CD14-positive monocyte (primary cell): ENCODE results near the gene RHPN2. TPM values are rescaled to one million over a fixed set of nuclear protein-coding genes. Genes with fewer than 3 reads are reported as not detected.
"Not testable (repeated sequence)": the region's sequence is repeated elsewhere in the genome, so short reads cannot be mapped to it uniquely, and the experiment has no call there.

ENCODE experiments used
- DNase-seq, 3 donors: peaks; one replicate each; pipeline ENCODE4 v3.0.0-alpha.2; 2011 to 2022
- H2AFZ ChIP-seq: 2 replicates; pipeline ENCODE4 v1.6.0; 2012; ENCODE audit warnings: mild to moderate bottlenecking, low read depth, low read length, inconsistent platforms; ENCODE audit not compliant: insufficient read depth, poor library complexity, severe bottlenecking
- H3K27ac ChIP-seq, 2 donors: 1 replicate in 1 of 2; 2 replicates in 1 of 2; pipeline ENCODE4 v1.5.1; 2012 to 2013; ENCODE audit warnings: low read length in 2 of 2, control low read depth in 1 of 2, inconsistent platforms in 1 of 2, low read depth in 1 of 2, mild to moderate bottlenecking in 1 of 2
- H3K27me3 ChIP-seq, 2 donors: one replicate each; pipeline versions ENCODE4 v1.6.0 to v1.6.1; 2011 to 2013; ENCODE audit warnings: low read length in 2 of 2; ENCODE audit not compliant: control insufficient read depth in 2 of 2, insufficient read depth in 2 of 2
- H3K36me3 ChIP-seq, 2 donors: replicated peaks in 1 of 2; 1 replicate in 1 of 2; 2 replicates in 1 of 2; pipeline versions ENCODE4 v1.5.1 to v1.6.1; 2012 to 2013; ENCODE audit warnings: low read length in 2 of 2, control low read depth in 1 of 2, inconsistent platforms in 1 of 2, mild to moderate bottlenecking in 1 of 2; ENCODE audit not compliant: insufficient read depth in 2 of 2, control insufficient read depth in 1 of 2
- H3K4me1 ChIP-seq, 2 donors: 1 replicate in 1 of 2; 2 replicates in 1 of 2; pipeline versions ENCODE4 v1.5.1 to v1.6.1; 2012 to 2013; ENCODE audit warnings: low read length in 2 of 2, control low read depth in 1 of 2, inconsistent platforms in 1 of 2, mild to moderate bottlenecking in 1 of 2, moderate library complexity in 1 of 2; ENCODE audit not compliant: insufficient read depth in 2 of 2, control insufficient read depth in 1 of 2
- H3K4me2 ChIP-seq: replicated peaks from 2 replicates; pipeline ENCODE3; 2012; ENCODE audit warnings: low read length, moderate library complexity, mild to moderate bottlenecking; ENCODE audit not compliant: poor library complexity, severe bottlenecking; ENCODE audit errors: extremely low read depth
- H3K4me3 ChIP-seq, 3 experiments: fragments of 200-600 bp in 1 of 3; sonication (generic) in 1 of 3; replicated peaks in 1 of 3; 1 replicate in 2 of 3; 2 replicates in 1 of 3; pipeline ENCODE4 v1.5.1; 2011 to 2013; ENCODE audit warnings: low read length in 3 of 3, mild to moderate bottlenecking in 3 of 3, control low read depth in 2 of 3, low read depth in 2 of 3, inconsistent platforms in 1 of 3, moderate library complexity in 1 of 3
- H3K79me2 ChIP-seq: 2 replicates; pipeline ENCODE4 v1.6.0; 2012; ENCODE audit warnings: mild to moderate bottlenecking, control low read depth, inconsistent platforms, low read length, moderate library complexity; ENCODE audit not compliant: insufficient read depth
- H3K9ac ChIP-seq: 2 replicates; pipeline ENCODE4 v1.6.0; 2017; ENCODE audit warnings: low read length, mild to moderate bottlenecking; ENCODE audit not compliant: insufficient read depth, poor library complexity, severe bottlenecking
- H3K9me3 ChIP-seq, 2 donors: replicated peaks in 1 of 2; 1 replicate in 1 of 2; 2 replicates in 1 of 2; pipeline versions ENCODE4 v1.5.1 to v1.6.1; 2012 to 2013; ENCODE audit warnings: low read length in 2 of 2, control low read depth in 1 of 2; ENCODE audit not compliant: control insufficient read depth in 1 of 2, insufficient read depth in 1 of 2
- H4K20me1 ChIP-seq: 2 replicates; pipeline ENCODE4 v1.6.0; 2012; ENCODE audit warnings: mild to moderate bottlenecking, low read length, control low read depth, moderate library complexity; ENCODE audit not compliant: insufficient read depth
- H3K27ac Mint-ChIP-seq, 7 donors: one replicate each; pipeline ENCODE4 v1.8.0; 2020; ENCODE audit warnings: mild to moderate bottlenecking in 7 of 7, mixed read lengths in 7 of 7, moderate library complexity in 6 of 7, inconsistent platforms in 2 of 7
- H3K27me3 Mint-ChIP-seq, 3 donors: one replicate each; pipeline ENCODE4 v1.8.0; 2021 to 2022; ENCODE audit warnings: low read depth in 3 of 3, mild to moderate bottlenecking in 3 of 3, mixed read lengths in 3 of 3, moderate library complexity in 3 of 3, inconsistent platforms in 1 of 3
- H3K36me3 Mint-ChIP-seq, 2 donors: one replicate each; pipeline ENCODE4 v1.8.0; 2020; ENCODE audit warnings: mixed read lengths in 2 of 2, inconsistent platforms in 1 of 2, mild to moderate bottlenecking in 1 of 2
- H3K4me1 Mint-ChIP-seq: one replicate; pipeline ENCODE4 v1.8.0; 2020; ENCODE audit warnings: mild to moderate bottlenecking, mixed read lengths
- H3K4me3 Mint-ChIP-seq, 2 donors: one replicate each; pipeline ENCODE4 v1.8.0; 2020; ENCODE audit warnings: mild to moderate bottlenecking in 2 of 2, mixed read lengths in 2 of 2, moderate library complexity in 1 of 2
- H3K9me3 Mint-ChIP-seq, 7 donors: one replicate each; pipeline ENCODE4 v1.8.0; 2020 to 2022; ENCODE audit warnings: mixed read lengths in 7 of 7, mild to moderate bottlenecking in 6 of 7, moderate library complexity in 6 of 7, inconsistent platforms in 2 of 7
- CTCF ChIP-seq: fragments of 200-600 bp; IDR thresholded peaks from one replicate; pipeline ENCODE4 v1.8.0; 2022; ENCODE audit warnings: antibody characterized with exemption, mild to moderate bottlenecking
- WGBS: methylation state at CpG from one replicate; pipeline ENCODE4 v1.1.5; 2013; ENCODE audit warnings: missing lambda C conversion rate; ENCODE audit not compliant: insufficient coverage; 5-methylcytosine and 5-hydroxymethylcytosine counted together
- intact Hi-C, 2 donors: fragments of 100-400 bp; cut with micrococcal nuclease; formaldehyde crosslinking; loops; one replicate each; pipeline versions ENCODE4 v1.15.0 to v1.15.1; 2023
- polyA plus RNA-seq, 3 donors: library from polyadenylated mRNA; depleted of rRNA in 1 of 3; unstranded in 2 of 3; stranded (reverse) in 1 of 3; fragments of 300-500 nt in 2 of 3; fragments of >200 nt in 1 of 3; fragmentation: Illumina TruSeq in 2 of 3; gene quantifications; 1 replicate in 2 of 3; 2 replicates in 1 of 3; pipeline ENCODE4 v1.2.3, GENCODE V29; 2012 to 2021

Gene RHPN2
- polyA plus RNA-seq, 3 donors, result 0.16 to 0.93 (median 0.51) TPM

- no peak for TF ChIP-seq CTCF
- DNase-seq, result no peak
- Histone ChIP-seq H3K4me2 (no peak overlapping the region), H3K4me1 (no peaks in the 10 kb centered on the region), H3K79me2 (no peaks in the 10 kb centered on the region), H4K20me1 (no peaks in the 10 kb centered on the region), H2AFZ (no peak overlapping the region), H3K4me3 (no peak overlapping the region), H3K36me3 (no peaks in the 10 kb centered on the region), H3K27ac (no peak overlapping the region), H3K27me3 (peaks cover 0 to 4% of the 10 kb centered on the region in 2 donors), H3K9me3 (no peaks in the 10 kb centered on the region), H3K9ac (no peak overlapping the region)
- Mint-ChIP-seq H3K27me3 (peaks cover 14 to 42% (median 18%) of the 10 kb centered on the region in 3 donors), H3K36me3 (no peaks in the 10 kb centered on the region), H3K27ac (no peak overlapping the region), H3K9me3 (peaks cover 0 to 7% (median 2%) of the 10 kb centered on the region in 7 donors), H3K4me1 (peaks cover 8% of the 10 kb centered on the region), H3K4me3 (no peak overlapping the region)
- intact Hi-C loops, result no loop called here
- WGBS, result 87% methylated on average over 7 of the region's 10 CpGs
These were observed 25.5 kb downstream of the RHPN2 start for GRCh38 chr19:33039108-33039599.

- H3K9me3 Mint-ChIP-seq, H3K9me3 ChIP-seq, H3K4me2 ChIP-seq, H3K36me3 Mint-ChIP-seq, H3K27me3 ChIP-seq, intact Hi-C loops, DNase-seq, H3K4me1 ChIP-seq, H3K4me1 Mint-ChIP-seq, H4K20me1 ChIP-seq, H3K79me2 ChIP-seq, H3K4me3 ChIP-seq, H3K36me3 ChIP-seq, H3K27ac ChIP-seq: not testable (repeated sequence)
- H3K27me3 Mint-ChIP-seq, result peaks cover 12 to 37% (median 14%) of the 10 kb centered on the region in 3 donors
- Histone ChIP-seq H3K9ac (peak overlapping the region; percentile 21), H2AFZ (peak overlapping the region; percentile 53)
- H3K27ac Mint-ChIP-seq, result peak overlapping the region in 1 of 7 donors; percentile 72
- 2% methylated on average over 13 of the region's 18 CpGs for WGBS
- H3K4me3 Mint-ChIP-seq, result peak overlapping the region; percentile 66 to 76
These were observed 27.3 kb downstream of the RHPN2 start for GRCh38 chr19:33037168-33038025.

DNA sequence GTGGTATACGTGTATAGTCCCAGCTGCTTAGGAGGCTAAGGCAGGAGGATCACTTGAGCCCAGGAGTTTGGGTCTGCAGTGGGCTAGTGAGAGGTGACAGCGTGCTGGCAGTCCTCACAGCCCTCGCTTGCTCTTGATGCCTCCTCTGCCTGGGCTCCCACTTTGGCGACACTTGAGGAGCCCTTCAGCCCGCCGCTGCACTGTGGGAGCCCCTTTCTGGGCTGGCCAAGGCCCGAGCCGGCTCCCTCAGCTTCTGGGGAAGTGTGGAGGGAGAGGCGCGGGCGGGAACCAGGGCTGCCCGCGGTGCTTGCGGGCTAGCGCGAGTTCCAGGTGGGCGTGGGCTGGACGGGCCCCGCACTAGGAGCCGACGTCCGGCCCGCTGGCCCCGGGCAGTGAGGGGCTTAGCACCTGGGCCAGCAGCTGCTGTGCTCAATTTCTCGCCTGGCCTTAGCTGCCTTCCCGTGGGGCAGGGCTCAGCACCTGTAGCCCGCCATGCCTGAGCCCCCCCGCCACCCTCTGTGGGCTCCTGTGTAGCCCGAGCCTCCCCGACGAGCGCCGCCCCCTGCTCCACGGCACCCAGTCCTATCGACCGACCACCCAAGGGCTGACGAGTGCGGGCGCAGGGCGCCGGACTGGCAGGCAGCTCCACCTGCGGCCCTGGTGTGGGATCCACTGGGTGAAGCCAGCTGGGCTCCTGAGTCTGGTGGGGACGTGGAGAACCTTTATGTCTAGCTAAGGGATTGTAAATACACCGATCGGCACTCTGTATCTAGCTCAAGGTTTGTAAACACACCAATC lies 28.1 kb downstream of the RHPN2 start:
- H3K36me3 Mint-ChIP-seq, H3K27me3 ChIP-seq, intact Hi-C loops, H3K4me3 ChIP-seq, H2AFZ ChIP-seq, H3K9ac ChIP-seq, H3K9me3 ChIP-seq, H3K79me2 ChIP-seq, H3K4me2 ChIP-seq, H3K4me1 ChIP-seq, H3K27ac Mint-ChIP-seq, DNase-seq, H3K4me1 Mint-ChIP-seq, H3K9me3 Mint-ChIP-seq, H4K20me1 ChIP-seq, H3K27ac ChIP-seq, H3K4me3 Mint-ChIP-seq, H3K36me3 ChIP-seq: not testable (repeated sequence)
- WGBS, result 96% methylated on average over 26 of the region's 45 CpGs
- H3K27me3 Mint-ChIP-seq, result peaks cover 13 to 37% (median 16%) of the 10 kb centered on the region in 3 donors
